HUES64 (cell line): ENCODE data around the gene SURF1.
"Not testable (repeated sequence)": the region's sequence is repeated elsewhere in the genome, so short reads cannot be mapped to it uniquely, and the experiment has no call there.

Experiments
- H3K27ac ChIP-seq: 2 replicates; pipeline ENCODE4 v1.7.0; 2013; ENCODE audit warnings: low read depth, low read length, inconsistent platforms
- H3K27me3 ChIP-seq: 2 replicates; pipeline ENCODE4 v1.6.1; 2013; ENCODE audit warnings: mild to moderate bottlenecking, low read length; ENCODE audit not compliant: insufficient read depth
- H3K36me3 ChIP-seq: 2 replicates; pipeline ENCODE4 v1.6.1; 2013; ENCODE audit warnings: mild to moderate bottlenecking, low read length; ENCODE audit not compliant: insufficient read depth
- H3K4me1 ChIP-seq: 2 replicates; pipeline ENCODE4 v1.6.1; 2013; ENCODE audit warnings: mild to moderate bottlenecking, low read length, moderate library complexity; ENCODE audit not compliant: insufficient read depth
- H3K4me3 ChIP-seq: 2 replicates; pipeline ENCODE4 v1.5.1; 2013; ENCODE audit warnings: mild to moderate bottlenecking, low read length, moderate library complexity
- H3K9ac ChIP-seq: 2 replicates; pipeline ENCODE4 v1.6.1; 2013; ENCODE audit warnings: mild to moderate bottlenecking, low read depth, low read length
- H3K9me3 ChIP-seq: 2 replicates; pipeline ENCODE4 v1.6.1; 2013; ENCODE audit warnings: low read depth, low read length; ENCODE audit not compliant: insufficient read depth
- WGBS: fragments of 150-250, 120-280 bp; methylation state at CpG from one replicate; pipeline ENCODE4 v1.1.7; 2013; ENCODE audit warnings: missing lambda C conversion rate; 5-methylcytosine and 5-hydroxymethylcytosine counted together

Gene SURF1

GRCh38 chr9:133394687-133395271 is 38.5 kb upstream of the SURF1 start:
- H3K36me3 ChIP-seq: no peaks in the 10 kb centered on the region
- WGBS: 67% methylated on average over 8 of the region's 8 CpGs
- no peak overlapping the region for H3K27ac ChIP-seq
- no peaks in the 10 kb centered on the region for H3K27me3 ChIP-seq
- no peak overlapping the region for H3K4me3 ChIP-seq
- H3K4me1 ChIP-seq: no peaks in the 10 kb centered on the region
- no peak overlapping the region for H3K9ac ChIP-seq
- H3K9me3 ChIP-seq: no peaks in the 10 kb centered on the region

- no peaks in the 10 kb centered on the region for H3K36me3 ChIP-seq
- H3K27me3 ChIP-seq: no peaks in the 10 kb centered on the region
- no peak overlapping the region for H3K9ac ChIP-seq
- 90% methylated on average over 3 of the region's 3 CpGs for WGBS
- no peaks in the 10 kb centered on the region for H3K9me3 ChIP-seq
- H3K4me3 ChIP-seq: no peak overlapping the region
- H3K4me1 ChIP-seq: no peaks in the 10 kb centered on the region
- H3K27ac ChIP-seq: no peak overlapping the region
Measured at GRCh38 chr9:133393399-133393798, 37.1 kb upstream of the SURF1 start.

- not testable (repeated sequence) for H3K9ac ChIP-seq, H3K4me3 ChIP-seq, H3K4me1 ChIP-seq, H3K9me3 ChIP-seq, H3K36me3 ChIP-seq, H3K27ac ChIP-seq, H3K27me3 ChIP-seq
- WGBS: 93% methylated on average over 3 of the region's 3 CpGs
Measured at GRCh38 chr9:133392308-133392707, 36.0 kb upstream of the SURF1 start.

- WGBS: 20% methylated on average over 1 of the region's 4 CpGs
- not testable (repeated sequence) for H3K9me3 ChIP-seq, H3K27me3 ChIP-seq, H3K36me3 ChIP-seq, H3K9ac ChIP-seq, H3K4me3 ChIP-seq, H3K4me1 ChIP-seq, H3K27ac ChIP-seq
Measured at GRCh38 chr9:133391449-133391848, 35.2 kb upstream of the SURF1 start.

GRCh38 chr9:133390713-133391112 is 34.4 kb upstream of the SURF1 start:
- Histone ChIP-seq H3K4me1 (no peaks in the 10 kb centered on the region), H3K9ac (no peak overlapping the region), H3K36me3 (no peaks in the 10 kb centered on the region), H3K27ac (no peak overlapping the region), H3K4me3 (no peak overlapping the region), H3K27me3 (no peaks in the 10 kb centered on the region), H3K9me3 (no peaks in the 10 kb centered on the region)
- WGBS: 85% methylated on average over 7 of the region's 7 CpGs

GRCh38 chr9:133389562-133389961 is 33.3 kb upstream of the SURF1 start:
- WGBS: 88% methylated on average over 13 of the region's 13 CpGs

GRCh38 chr9:133389025-133389557 is 32.8 kb upstream of the SURF1 start:
- 92% methylated on average over 12 of the region's 12 CpGs for WGBS

More at GRCh38 chr9:133389562-133389961, 33.3 kb upstream of the SURF1 start:
- no peaks in the 10 kb centered on the region for H3K4me1 ChIP-seq
- H3K9ac ChIP-seq: no peak overlapping the region
- H3K27me3 ChIP-seq: no peaks in the 10 kb centered on the region
- no peaks in the 10 kb centered on the region for H3K36me3 ChIP-seq
- H3K4me3 ChIP-seq: no peak overlapping the region
- no peaks in the 10 kb centered on the region for H3K9me3 ChIP-seq
- no peak overlapping the region for H3K27ac ChIP-seq

GRCh38 chr9:133387680-133388079 is 31.4 kb upstream of the SURF1 start:
- 89% methylated on average over 9 of the region's 9 CpGs for WGBS
- H3K9me3 ChIP-seq: no peaks in the 10 kb centered on the region
- H3K4me1 ChIP-seq: no peaks in the 10 kb centered on the region
- no peak overlapping the region for H3K9ac ChIP-seq
- H3K36me3 ChIP-seq: no peaks in the 10 kb centered on the region
- H3K4me3 ChIP-seq: no peak overlapping the region
- no peak overlapping the region for H3K27ac ChIP-seq
- H3K27me3 ChIP-seq: no peaks in the 10 kb centered on the region

More at GRCh38 chr9:133389025-133389557, 32.8 kb upstream of the SURF1 start:
- no peaks in the 10 kb centered on the region for H3K27me3 ChIP-seq
- no peaks in the 10 kb centered on the region for H3K9me3 ChIP-seq
- H3K4me3 ChIP-seq: no peak overlapping the region
- no peak overlapping the region for H3K27ac ChIP-seq
- H3K9ac ChIP-seq: no peak overlapping the region
- no peaks in the 10 kb centered on the region for H3K4me1 ChIP-seq
- H3K36me3 ChIP-seq: no peaks in the 10 kb centered on the region

GRCh38 chr9:133386338-133386737 is 30.1 kb upstream of the SURF1 start:
- no peaks in the 10 kb centered on the region for H3K27me3 ChIP-seq
- H3K4me1 ChIP-seq: no peaks in the 10 kb centered on the region
- no peak overlapping the region for H3K9ac ChIP-seq
- H3K4me3 ChIP-seq: no peak overlapping the region
- no peaks in the 10 kb centered on the region for H3K9me3 ChIP-seq
- no peak overlapping the region for H3K27ac ChIP-seq
- H3K36me3 ChIP-seq: no peaks in the 10 kb centered on the region
- 95% methylated on average over 13 of the region's 13 CpGs for WGBS

- Histone ChIP-seq H3K27me3 (no peaks in the 10 kb centered on the region), H3K27ac (no peak overlapping the region), H3K9me3 (no peaks in the 10 kb centered on the region), H3K36me3 (no peaks in the 10 kb centered on the region), H3K4me1 (no peaks in the 10 kb centered on the region), H3K9ac (no peak overlapping the region), H3K4me3 (no peak overlapping the region)
- 90% methylated on average over 14 of the region's 14 CpGs for WGBS
Measured at GRCh38 chr9:133385452-133385851, 29.2 kb upstream of the SURF1 start.

- no peaks in the 10 kb centered on the region for H3K9me3 ChIP-seq
- 94% methylated on average over 17 of the region's 17 CpGs for WGBS
- no peaks in the 10 kb centered on the region for H3K4me1 ChIP-seq
- no peak overlapping the region for H3K4me3 ChIP-seq
- no peak overlapping the region for H3K9ac ChIP-seq
- no peak overlapping the region for H3K27ac ChIP-seq
- H3K36me3 ChIP-seq: no peaks in the 10 kb centered on the region
- no peaks in the 10 kb centered on the region for H3K27me3 ChIP-seq
Measured at GRCh38 chr9:133384736-133385321, 28.5 kb upstream of the SURF1 start.
